ENCODE results near the gene CLPX. TPM values are rescaled to one million over a fixed set of nuclear protein-coding genes. Genes with fewer than 3 reads are reported as not detected.

CLPX gene
- total and polyA plus RNA-seq, 9 of the 15 experiments (the other 6 are each of a cell fraction or from before 2014, with no cell fraction given), result 11.2 to 83.3 (median 51.3) TPM

- H2AFZ ChIP-seq (ENCODE audit: low read depth, low read length), result no peak overlapping the region; the same call in 1 of the 2 replicates
- H3K27ac ChIP-seq (ENCODE audit: extremely low read depth, low read depth, low read length), result no peak overlapping the region; the same call in 2 of the 3 replicates
- no peaks in the 10 kb centered on the region for H3K9me3 ChIP-seq (replicated peaks; ENCODE audit: control insufficient read depth, insufficient read depth, low read depth, low read length)
- H3K9me1 ChIP-seq (ENCODE audit: control insufficient read depth, insufficient read depth, low read length), result no peaks in the 10 kb centered on the region
- TF ChIP-seq ZNF217 (CRISPR knock-in tag; IDR thresholded peaks at IDR 0.05) (no peak), SMARCC2 (IDR thresholded peaks at IDR 0.05; ENCODE audit: low read depth) (no peak), STAT6 (CRISPR knock-in tag; IDR thresholded peaks at IDR 0.05) (no peak), FOXK1 (CRISPR knock-in tag; IDR thresholded peaks at IDR 0.05; ENCODE audit: borderline replicate concordance) (no peak), SMAD1 (IDR thresholded peaks at IDR 0.05; ENCODE audit: low read depth, low read length, partially characterized antibody) (no peak), SRF (CRISPR knock-in tag; IDR thresholded peaks at IDR 0.05) (no peak)
- FAIRE-seq, result peak; percentile 6
- ChIA-PET CTCF (ENCODE audit: low intra/inter-chr PET ratio) (no interaction called here), POLR2A (no interaction called here)
- H3K4me3 ChIP-seq, result no peak overlapping the region
- no peaks in the 10 kb centered on the region for H3K79me2 ChIP-seq (ENCODE audit: control insufficient read depth, insufficient read depth, low read length)
- no peak overlapping the region for H3K9ac ChIP-seq (ENCODE audit: insufficient read depth in 1 of 2, low read depth in 2 of 2, low read length in 2 of 2)
- no peaks in the 10 kb centered on the region for H3K36me3 ChIP-seq (ENCODE audit: control insufficient read depth, insufficient read depth, low read length)
- peaks cover 6 to 18% of the 10 kb centered on the region in 2 experiments; a peak in 3 of 5 replicates for H3K4me1 ChIP-seq (replicated peaks in 1 of 2; ENCODE audit: control insufficient read depth in 2 of 2, insufficient read depth in 2 of 2, low read length in 2 of 2)
- 65% methylated on average over 3 of the region's 3 CpGs for WGBS (ENCODE audit: insufficient coverage, low coverage, missing lambda C conversion rate)
- no peak for DNase-seq (ENCODE audit: extremely low read depth in 1 of 4, low spot score in 3 of 4)
- H3K27me3 ChIP-seq (ENCODE audit: control insufficient read depth in 2 of 2, insufficient read depth in 2 of 2, low read length in 2 of 2), result no peaks in the 10 kb centered on the region
- no peak for ATAC-seq
- BruUV-seq (replicated peaks), result no TSS peak
- H4K20me1 ChIP-seq (replicated peaks; ENCODE audit: control insufficient read depth, insufficient read depth, low read length), result no peaks in the 10 kb centered on the region
- no peak overlapping the region for H3K4me2 ChIP-seq (ENCODE audit: insufficient read depth, low read length)
- intact Hi-C loops (cut with micrococcal nuclease), result no loop called here
- in situ Hi-C loops (cut with MboI), result no loop called here
Measured at GRCh38 chr15:65219137-65219536, 34.0 kb upstream of the CLPX start.

Data from K562 (cell line).